SIG-M5 treated with dmso at 0.1 percent for 504 hours (cell line): ENCODE measurements around the gene MAP6.

ENCODE experiments used
- DNase-seq: peaks from one replicate; lab custom pipeline; 2025; ENCODE audit not compliant: unreplicated experiment; lab: John Stamatoyannopoulos, UW

The MAP6 gene

GRCh38 chr11:75554258-75555022 lies 114.4 kb downstream of the MAP6 start:
- no peak for DNase-seq

GRCh38 chr11:75553889-75554257 lies 115.0 kb downstream of the MAP6 start:
- no peak for DNase-seq

- no peak for DNase-seq
Measured at GRCh38 chr11:75553182-75553581, 115.7 kb downstream of the MAP6 start.

DNA sequence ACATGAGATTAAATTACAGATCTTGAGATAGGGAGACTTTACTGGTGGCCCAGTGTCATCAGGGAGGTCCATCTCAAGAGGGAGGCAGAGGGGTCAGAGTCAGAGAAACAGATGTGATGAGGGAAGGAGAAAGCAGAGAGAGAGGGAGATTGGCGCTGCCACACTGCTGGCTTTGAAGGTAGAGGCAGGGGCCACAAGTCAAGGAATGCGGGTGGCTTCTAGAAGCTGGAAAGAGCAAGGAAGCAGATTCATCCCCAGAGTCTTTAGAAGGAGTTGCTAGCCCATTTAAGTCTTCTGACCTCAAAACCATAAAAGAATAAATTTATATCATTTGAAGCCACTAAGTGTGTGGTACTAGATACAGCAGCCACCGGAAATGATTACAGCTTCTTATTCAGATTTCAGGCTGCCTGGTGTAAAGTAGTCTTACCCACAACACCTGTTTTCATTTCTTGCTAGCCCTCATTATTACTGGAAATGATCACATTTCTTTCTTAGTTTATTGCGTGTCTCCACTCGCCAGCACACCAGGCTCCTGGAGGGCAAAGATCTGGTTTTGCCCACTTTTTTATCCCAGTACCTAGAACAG lies 119.4 kb downstream of the MAP6 start:
- no peak for DNase-seq

GRCh38 chr11:75548595-75549272 lies 120.1 kb downstream of the MAP6 start:
- no peak for DNase-seq

DNA sequence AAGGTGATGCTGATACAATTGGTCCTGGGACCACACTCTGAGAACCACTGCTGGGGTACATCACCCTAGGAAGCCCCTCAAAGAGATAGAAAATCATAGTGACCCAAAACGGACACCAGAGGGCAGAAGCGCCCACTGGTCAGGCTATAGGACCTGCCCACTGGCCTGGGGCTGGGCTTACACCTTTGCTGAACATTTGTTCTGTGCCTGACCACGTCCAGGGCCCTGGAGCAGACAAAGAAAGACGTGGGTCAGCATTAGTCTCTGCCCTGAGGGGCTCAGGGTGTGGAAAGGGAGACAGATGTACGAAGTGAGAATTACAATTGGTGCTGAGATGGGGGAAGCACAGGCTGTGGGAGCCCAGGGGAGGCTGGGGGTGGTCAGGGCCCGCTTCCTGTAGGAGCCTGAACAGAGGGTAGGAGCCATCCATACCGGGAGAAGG lies 121.2 kb downstream of the MAP6 start:
- DNase-seq, result no peak

- DNase-seq, result no peak
Measured at GRCh38 chr11:75547177-75547576, 121.7 kb downstream of the MAP6 start.

DNA sequence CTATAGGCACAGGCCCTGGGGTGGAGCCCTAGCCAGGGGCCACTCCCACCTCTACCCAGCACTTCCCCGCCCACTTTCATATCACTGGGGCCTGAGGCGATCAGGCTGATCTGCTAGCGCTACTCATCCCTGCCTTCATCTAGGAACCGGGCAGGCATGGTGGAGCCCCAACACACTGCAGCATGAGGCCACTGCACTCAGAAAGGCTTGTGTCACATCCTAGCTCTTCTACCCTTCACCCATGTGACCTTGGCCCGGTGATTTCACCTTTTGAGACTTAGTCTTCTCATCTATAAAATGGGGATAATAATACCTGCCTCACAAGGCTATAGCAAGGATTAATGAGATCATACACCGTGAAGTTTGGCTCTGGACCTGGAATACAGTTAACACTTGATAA lies 125.0 kb downstream of the MAP6 start:
- no peak for DNase-seq

DNA sequence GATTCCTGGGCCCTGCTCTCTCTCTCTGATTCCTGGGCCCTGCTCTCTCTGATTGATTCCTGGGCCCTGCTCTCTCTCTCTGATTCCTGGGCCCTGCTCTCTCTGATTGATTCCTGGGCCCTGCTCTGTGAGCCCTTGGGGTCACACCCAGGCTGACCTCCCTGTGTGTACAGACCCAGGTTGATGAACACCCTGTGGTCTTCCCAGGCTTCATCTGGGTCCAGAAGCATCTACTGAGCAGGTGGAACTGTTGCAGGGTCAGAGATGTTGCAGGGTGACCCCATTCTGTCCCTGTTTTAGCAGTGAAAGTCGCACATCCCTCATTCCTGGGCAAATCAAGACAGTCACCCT lies 126.8 kb downstream of the MAP6 start:
- no peak for DNase-seq

DNA sequence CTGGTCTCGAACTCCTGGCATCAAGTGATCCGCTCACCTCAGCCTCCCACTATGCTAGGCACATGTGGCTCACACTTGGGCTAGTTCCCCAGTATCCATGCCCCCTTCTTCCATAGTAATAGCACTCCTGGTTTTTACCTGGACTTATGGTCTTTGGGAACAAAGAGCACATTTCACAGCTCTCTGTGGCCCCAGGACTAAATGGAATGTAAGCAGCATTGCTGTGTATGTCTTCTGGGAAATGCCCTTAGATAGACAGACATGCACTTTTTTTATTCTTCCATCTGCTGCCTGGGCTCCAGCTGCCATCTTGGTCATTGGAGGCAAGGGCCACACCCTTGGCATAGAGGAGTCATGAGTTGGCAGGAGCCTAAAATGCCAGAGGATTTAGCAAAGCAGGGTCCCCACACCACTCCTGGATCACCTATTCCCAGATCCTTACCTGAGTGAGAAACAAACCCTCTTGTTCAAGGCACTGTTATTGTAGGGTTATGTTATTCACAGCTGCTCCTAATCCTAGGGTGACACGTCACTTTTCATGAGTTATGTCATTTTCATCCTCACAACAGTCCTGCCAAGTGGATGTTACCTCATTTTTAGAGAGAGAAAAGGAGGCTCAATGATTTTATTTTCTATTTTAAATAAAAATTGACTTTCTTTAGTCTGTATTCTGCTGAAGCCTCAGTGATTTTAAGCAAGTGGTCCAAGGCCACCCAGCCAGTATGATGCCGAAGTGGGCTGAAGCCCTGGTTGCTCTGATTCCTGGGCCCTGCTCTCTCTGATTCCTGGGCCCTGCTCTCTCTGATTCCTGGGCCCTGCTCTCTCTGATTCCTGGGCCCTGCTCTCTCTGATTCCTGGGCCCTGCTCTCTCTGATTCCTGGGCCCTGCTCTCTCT lies 127.4 kb downstream of the MAP6 start:
- DNase-seq, result no peak

DNA sequence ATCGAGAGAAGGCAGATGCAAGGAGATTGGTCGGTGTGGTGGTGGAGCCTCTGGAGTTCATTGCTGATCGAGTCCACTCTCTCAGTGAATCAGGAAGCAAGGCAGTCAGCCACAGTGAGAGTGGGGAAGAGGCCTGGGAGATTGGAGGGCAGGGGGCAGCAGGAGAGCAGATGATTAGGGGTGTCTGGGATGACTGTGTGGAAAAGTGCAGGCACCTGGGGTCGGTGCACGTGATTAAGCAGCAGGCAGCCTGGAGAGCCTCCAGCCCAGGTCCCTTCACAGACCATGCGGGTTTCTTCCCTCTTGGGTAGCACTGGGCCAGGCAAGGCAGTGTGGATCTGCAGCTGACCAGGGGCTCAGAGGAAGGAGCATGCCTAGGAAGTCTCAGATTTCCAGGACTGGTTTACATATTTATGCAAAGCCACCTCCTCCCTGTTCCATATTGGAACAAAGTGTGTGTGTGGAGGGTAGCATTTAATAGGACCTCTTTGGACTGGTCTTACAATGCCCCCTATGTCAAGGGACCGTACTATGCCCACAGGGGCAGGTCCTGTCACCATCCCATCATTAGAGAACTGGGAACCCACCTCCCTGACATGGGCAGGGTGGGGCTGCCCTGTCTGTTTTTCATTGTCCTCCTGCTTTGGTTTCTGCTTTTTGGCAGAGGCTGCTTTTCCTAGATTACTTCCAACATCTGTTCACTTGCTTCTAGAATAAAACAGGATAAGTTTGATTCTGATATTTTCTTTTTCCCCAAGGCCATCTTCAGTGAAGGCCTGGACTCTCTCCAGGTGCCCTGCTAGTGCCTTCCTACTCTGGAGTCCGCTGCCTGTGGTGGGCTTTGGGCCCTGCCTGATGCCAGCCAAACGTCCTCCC lies 129.1 kb downstream of the MAP6 start:
- no peak for DNase-seq

DNA sequence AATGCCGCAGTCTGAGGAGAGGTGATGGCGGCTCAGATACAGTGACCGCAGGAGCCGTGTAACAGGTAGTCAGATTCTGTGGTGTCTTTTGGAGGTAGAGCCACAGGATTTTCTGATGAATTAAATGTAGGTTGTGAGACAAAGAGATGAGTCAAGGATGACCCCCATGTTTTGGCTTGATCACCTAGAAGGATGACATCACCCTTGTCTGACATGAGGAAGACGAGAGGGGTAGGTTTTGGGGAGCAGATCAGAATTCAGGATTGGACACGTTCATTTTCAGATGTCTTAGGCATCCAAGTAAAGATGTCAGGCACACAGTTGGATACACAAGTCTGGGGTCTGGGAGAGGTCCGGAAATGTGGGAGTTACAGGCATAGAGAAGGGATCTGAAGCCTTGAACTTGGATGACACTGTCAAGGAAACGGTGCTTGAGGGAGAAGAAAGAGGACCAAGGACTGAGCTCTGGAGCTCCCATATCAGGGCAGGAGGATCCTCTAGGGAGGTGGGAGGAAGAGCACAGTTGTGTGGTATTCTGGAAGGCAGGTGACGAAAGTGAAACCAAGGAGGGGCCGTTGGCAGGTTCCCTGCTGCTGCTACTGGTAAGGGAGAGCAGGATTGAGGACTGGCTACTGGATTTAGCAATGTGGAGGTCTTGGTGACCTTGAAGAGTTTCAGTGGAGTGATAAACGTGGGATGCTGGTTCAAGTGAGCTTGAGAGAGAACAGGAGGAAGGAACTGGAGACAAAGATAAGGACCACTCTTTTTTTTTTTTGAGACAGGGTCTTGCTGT lies 130.5 kb downstream of the MAP6 start:
- DNase-seq, result no peak

DNA sequence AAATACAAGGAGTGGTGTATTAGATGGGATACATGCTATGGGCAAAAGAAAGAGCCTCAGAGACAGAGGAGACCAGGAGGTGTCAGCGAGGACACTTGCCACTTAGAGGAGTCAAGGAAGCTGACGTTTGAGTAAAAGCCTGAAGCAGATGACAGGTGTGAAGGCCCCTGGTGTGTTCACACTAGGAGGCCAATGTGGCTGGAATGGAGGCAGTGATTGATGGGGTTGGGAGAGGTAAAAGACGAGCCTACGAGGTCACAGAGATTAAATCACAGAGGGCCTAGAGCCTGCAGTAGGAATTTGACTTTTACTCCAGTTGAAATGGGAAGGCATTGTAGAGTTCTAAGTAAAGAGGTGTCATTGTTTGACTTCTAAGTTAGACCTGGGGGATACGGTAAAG lies 131.1 kb downstream of the MAP6 start:
- DNase-seq, result no peak
